PC-9 (cell line): ENCODE data around the gene IRAK1. TPM values are rescaled to one million over a fixed set of nuclear protein-coding genes. Genes with fewer than 3 reads are reported as not detected.
"Not testable (repeated sequence)": the region's sequence is repeated elsewhere in the genome, so short reads cannot be mapped to it uniquely, and the experiment has no call there.

Source experiments
- BruUV-seq: library from RNA; stranded (reverse); fragments of 400-500 nt; replicated peaks from 2 replicates; lab custom pipeline; 2021; lab: Mats Ljungman, UMichigan
- CTCF ChIA-PET: fragments of 300-600 bp; sonication (Branson Sonifier 250); formaldehyde crosslinking; loops from one replicate; lab custom pipeline; 2022; ENCODE audit warnings: antibody characterized with exemption; lab: Charles Lee
- POLR2A ChIA-PET: fragments of 300-600 bp; sonication (Branson Sonifier 250); formaldehyde crosslinking; loops from one replicate; lab custom pipeline; 2022; ENCODE audit warnings: antibody characterized with exemption; ENCODE audit not compliant: unreplicated experiment; lab: Charles Lee
- DNase-seq, 2 experiments: peaks; one replicate each; pipeline versions ENCODE4 v3.0.0 to v3.0.0-alpha.2; 2015 to 2022; ENCODE audit warnings: mixed read lengths in 1 of 2
- H2AFZ ChIP-seq: fragments of 200-600 bp; sonication (generic); 2 replicates; pipeline ENCODE4 v1.8.1; 2017; ENCODE audit warnings: antibody characterized with exemption
- H3F3A ChIP-seq: fragments of 200-600 bp; sonication (generic); 2 replicates; pipeline ENCODE4 v1.8.1; 2017; ENCODE audit warnings: antibody characterized with exemption, mild to moderate bottlenecking, low read depth; ENCODE audit not compliant: insufficient read depth
- H3K27ac ChIP-seq: fragments of 200-600 bp; sonication (generic); 2 replicates; pipeline ENCODE4 v1.6.1; 2016; ENCODE audit warnings: mixed run types
- H3K27me3 ChIP-seq: fragments of 200-600 bp; sonication (generic); 2 replicates; pipeline ENCODE4 v1.6.1; 2016; ENCODE audit warnings: low read depth, mixed run types; ENCODE audit not compliant: insufficient read depth
- H3K36me3 ChIP-seq: fragments of 200-600 bp; sonication (generic); 2 replicates; pipeline ENCODE4 v1.6.1; 2016; ENCODE audit warnings: low read depth, mixed run types
- H3K4me1 ChIP-seq: fragments of 200-600 bp; sonication (generic); replicated peaks from 2 replicates; pipeline ENCODE4 v1.6.1; 2016; ENCODE audit warnings: mixed run types; ENCODE audit not compliant: insufficient read depth
- H3K4me2 ChIP-seq: fragments of 200-600 bp; sonication (generic); 2 replicates; pipeline ENCODE4 v1.6.1; 2017; ENCODE audit warnings: mixed run types
- H3K4me3 ChIP-seq: fragments of 200-600 bp; sonication (generic); 2 replicates; pipeline ENCODE4 v1.6.1; 2016; ENCODE audit warnings: mixed run types
- H3K79me2 ChIP-seq: fragments of 200-600 bp; sonication (generic); 2 replicates; pipeline ENCODE4 v1.6.1; 2017; ENCODE audit warnings: low read depth, mixed run types
- H3K9me2 ChIP-seq: fragments of 200-600 bp; sonication (generic); 2 replicates; pipeline ENCODE4 v1.8.1; 2017; ENCODE audit warnings: mild to moderate bottlenecking; ENCODE audit not compliant: insufficient read depth
- H3K9me3 ChIP-seq: fragments of 200-600 bp; sonication (generic); 2 replicates; pipeline ENCODE4 v1.8.1; 2016; ENCODE audit warnings: low read depth; ENCODE audit not compliant: insufficient read depth
- H4K20me1 ChIP-seq: fragments of 200-600 bp; sonication (generic); 2 replicates; pipeline ENCODE4 v1.8.1; 2017; ENCODE audit not compliant: insufficient read depth
- EZH2 ChIP-seq: fragments of 200-600 bp; sonication (generic); IDR thresholded peaks from 2 replicates; pipeline ENCODE4 v1.8.0; 2017; ENCODE audit warnings: antibody characterized with exemption, low read depth
- intact Hi-C: fragments of 100-400 bp; cut with micrococcal nuclease; formaldehyde crosslinking; loops from one replicate; pipeline ENCODE4 v1.10.0; 2022; ENCODE audit not compliant: unreplicated experiment
- total RNA-seq: library from RNA; stranded (reverse); gene quantifications from 2 replicates; pipeline ENCODE4 v1.2.3, GENCODE V29; 2021
- TF ChIP-seq, protein P1 (sequence below): fragments of 200-600 bp; sonication (generic); conservative IDR thresholded peaks from 2 replicates; pipeline ENCODE4 v1.6.1; 2017; ENCODE audit warnings: mixed run types, antibody characterized with exemption, mild to moderate bottlenecking, moderate library complexity

The IRAK1 gene
- total RNA-seq, 1 experiment from 2014 or later = 364 TPM

DNA sequence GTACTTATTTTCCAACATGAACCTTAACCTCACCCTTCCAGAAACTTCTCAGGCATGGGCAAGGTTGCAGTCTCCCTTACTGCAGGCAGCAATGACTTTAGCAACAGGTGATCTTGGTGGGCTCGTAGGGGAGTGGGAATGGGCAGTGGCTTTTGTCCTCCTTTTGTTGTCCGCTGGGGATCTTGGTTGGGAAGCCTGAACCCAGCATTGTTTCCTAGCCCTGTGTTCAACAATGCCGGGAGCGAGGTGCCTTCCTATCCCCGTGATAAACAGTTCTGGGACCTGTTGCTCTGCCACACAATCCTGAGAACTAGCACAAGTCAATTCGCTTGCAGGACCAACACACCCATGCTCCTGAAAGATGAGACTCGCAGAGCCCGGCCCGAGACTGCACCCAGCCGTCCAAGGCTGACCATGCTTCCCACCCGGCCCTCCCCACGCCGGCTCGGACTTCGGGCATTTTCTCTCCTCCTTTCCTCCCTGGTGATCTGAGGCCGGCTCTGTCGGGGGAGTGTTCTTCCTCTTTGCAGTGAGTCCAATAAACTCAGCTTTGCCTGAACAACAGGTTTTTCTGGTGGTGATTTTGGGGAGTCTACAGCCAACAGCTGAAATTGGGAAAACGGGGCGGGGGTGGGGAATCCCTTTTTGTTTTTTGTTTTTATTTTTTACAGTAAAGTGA, 20.2 kb downstream of the IRAK1 start:
- BruUV-seq = no TSS peak
- no peaks in the 10 kb centered on the region for H3K9me3 ChIP-seq
- H3F3A ChIP-seq = peaks cover 9% of the 10 kb centered on the region; the same call in 1 of the 2 replicates
- H2AFZ ChIP-seq = no peak overlapping the region
- ChIA-PET CTCF (no interaction called here), POLR2A (no interaction called here)
- TF ChIP-seq, protein P1, sequence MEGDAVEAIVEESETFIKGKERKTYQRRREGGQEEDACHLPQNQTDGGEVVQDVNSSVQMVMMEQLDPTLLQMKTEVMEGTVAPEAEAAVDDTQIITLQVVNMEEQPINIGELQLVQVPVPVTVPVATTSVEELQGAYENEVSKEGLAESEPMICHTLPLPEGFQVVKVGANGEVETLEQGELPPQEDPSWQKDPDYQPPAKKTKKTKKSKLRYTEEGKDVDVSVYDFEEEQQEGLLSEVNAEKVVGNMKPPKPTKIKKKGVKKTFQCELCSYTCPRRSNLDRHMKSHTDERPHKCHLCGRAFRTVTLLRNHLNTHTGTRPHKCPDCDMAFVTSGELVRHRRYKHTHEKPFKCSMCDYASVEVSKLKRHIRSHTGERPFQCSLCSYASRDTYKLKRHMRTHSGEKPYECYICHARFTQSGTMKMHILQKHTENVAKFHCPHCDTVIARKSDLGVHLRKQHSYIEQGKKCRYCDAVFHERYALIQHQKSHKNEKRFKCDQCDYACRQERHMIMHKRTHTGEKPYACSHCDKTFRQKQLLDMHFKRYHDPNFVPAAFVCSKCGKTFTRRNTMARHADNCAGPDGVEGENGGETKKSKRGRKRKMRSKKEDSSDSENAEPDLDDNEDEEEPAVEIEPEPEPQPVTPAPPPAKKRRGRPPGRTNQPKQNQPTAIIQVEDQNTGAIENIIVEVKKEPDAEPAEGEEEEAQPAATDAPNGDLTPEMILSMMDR = no peak
- TF ChIP-seq EZH2 = no peak
- no peak overlapping the region for H3K4me3 ChIP-seq
- no peaks in the 10 kb centered on the region for H4K20me1 ChIP-seq
- peaks cover 15% of the 10 kb centered on the region for H3K4me1 ChIP-seq
- peak in 1 of 2 experiments; percentile 38 for DNase-seq
- no peaks in the 10 kb centered on the region for H3K9me2 ChIP-seq
- H3K79me2 ChIP-seq = no peaks in the 10 kb centered on the region
- peak overlapping the region; percentile 64 for H3K4me2 ChIP-seq
- no peaks in the 10 kb centered on the region for H3K36me3 ChIP-seq
- H3K27ac ChIP-seq = peak overlapping the region; percentile 17; the same call in 1 of the 2 replicates
- no peaks in the 10 kb centered on the region for H3K27me3 ChIP-seq
- intact Hi-C loops = no loop called here

DNA sequence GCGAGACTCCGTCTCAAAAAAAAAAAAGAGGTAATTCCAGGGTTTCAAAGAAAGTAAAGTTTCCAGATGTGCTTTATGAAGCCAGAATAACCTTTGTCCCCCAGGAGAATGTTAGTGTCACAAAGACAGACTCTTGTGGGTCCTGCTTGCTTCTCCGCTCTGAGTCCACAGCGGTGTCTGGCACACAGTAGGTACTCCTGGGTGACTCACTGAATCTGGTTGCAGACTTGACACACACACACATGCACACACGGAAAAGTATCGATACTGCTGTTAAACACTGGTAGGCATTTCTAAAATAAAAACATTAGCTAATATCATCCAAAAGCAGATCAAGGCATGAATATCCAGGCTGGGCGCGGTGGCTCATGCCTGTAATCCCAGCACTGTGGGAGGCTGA, 24.2 kb downstream of the IRAK1 start:
- H4K20me1 ChIP-seq = no peaks in the 10 kb centered on the region
- BruUV-seq = no TSS peak
- CTCF ChIA-PET = no interaction called here
- no peak for TF ChIP-seq EZH2
- TF ChIP-seq, protein P1 = no peak
- 0 out of 2 replicates have a peak, but pooled peaks cover 5% of the 10 kb centered on the region for H3K4me1 ChIP-seq
- no peak overlapping the region for H2AFZ ChIP-seq
- no peaks in the 10 kb centered on the region for H3K9me3 ChIP-seq
- no peaks in the 10 kb centered on the region for H3K36me3 ChIP-seq
- peaks cover 3% of the 10 kb centered on the region; the same call in 1 of the 2 replicates for H3F3A ChIP-seq
- POLR2A ChIA-PET = no interaction called here
- no peak overlapping the region for H3K4me2 ChIP-seq
- DNase-seq = no peak
- no peaks in the 10 kb centered on the region for H3K79me2 ChIP-seq
- intact Hi-C loops = no loop called here
- H3K9me2 ChIP-seq = no peaks in the 10 kb centered on the region
- no peak overlapping the region for H3K27ac ChIP-seq
- no peaks in the 10 kb centered on the region for H3K27me3 ChIP-seq
- H3K4me3 ChIP-seq = no peak overlapping the region

DNA sequence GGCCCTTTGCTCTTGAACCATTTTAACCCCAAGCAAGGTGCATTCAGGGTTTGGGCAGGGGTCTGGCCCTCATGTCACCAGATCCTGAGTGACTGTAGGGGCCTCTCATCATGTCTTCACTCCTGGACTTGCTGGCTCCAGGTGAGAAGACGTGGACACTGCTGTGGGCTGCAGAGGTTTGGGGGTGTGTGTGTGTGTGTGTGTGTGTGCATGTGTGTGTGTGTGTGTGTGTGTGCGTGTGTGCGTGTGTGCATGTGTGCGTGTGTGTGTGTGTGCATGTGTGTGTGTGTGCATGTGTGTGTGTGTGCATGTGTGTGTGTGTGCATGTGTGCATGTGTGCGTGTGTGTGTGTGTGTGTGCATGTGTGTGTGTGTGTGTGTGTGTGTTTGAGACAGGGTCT, 25.3 kb downstream of the IRAK1 start:
- DNase-seq, H3K9me3 ChIP-seq, H3K27ac ChIP-seq, H2AFZ ChIP-seq, POLR2A ChIA-PET, H3K9me2 ChIP-seq, H3F3A ChIP-seq, H3K79me2 ChIP-seq, H3K27me3 ChIP-seq, H3K36me3 ChIP-seq, CTCF ChIA-PET, H3K4me1 ChIP-seq, H3K4me3 ChIP-seq, H3K4me2 ChIP-seq, H4K20me1 ChIP-seq, BruUV-seq, intact Hi-C loops: not testable (repeated sequence)
